Stimulated activated CD4-positive, alpha-beta T cell treated with anti-CD3 and anti-CD28 coated beads, TNF-alpha, amount 100 ng/mL, for 48 hours (primary cell): ENCODE results near the gene TBC1D16.

Experiments
- DNase-seq, 3 donors: peaks; one replicate each; pipeline ENCODE4 v3.0.0-alpha.2; 2020; ENCODE audit warnings: low read depth in 3 of 3

Gene TBC1D16, protein sequence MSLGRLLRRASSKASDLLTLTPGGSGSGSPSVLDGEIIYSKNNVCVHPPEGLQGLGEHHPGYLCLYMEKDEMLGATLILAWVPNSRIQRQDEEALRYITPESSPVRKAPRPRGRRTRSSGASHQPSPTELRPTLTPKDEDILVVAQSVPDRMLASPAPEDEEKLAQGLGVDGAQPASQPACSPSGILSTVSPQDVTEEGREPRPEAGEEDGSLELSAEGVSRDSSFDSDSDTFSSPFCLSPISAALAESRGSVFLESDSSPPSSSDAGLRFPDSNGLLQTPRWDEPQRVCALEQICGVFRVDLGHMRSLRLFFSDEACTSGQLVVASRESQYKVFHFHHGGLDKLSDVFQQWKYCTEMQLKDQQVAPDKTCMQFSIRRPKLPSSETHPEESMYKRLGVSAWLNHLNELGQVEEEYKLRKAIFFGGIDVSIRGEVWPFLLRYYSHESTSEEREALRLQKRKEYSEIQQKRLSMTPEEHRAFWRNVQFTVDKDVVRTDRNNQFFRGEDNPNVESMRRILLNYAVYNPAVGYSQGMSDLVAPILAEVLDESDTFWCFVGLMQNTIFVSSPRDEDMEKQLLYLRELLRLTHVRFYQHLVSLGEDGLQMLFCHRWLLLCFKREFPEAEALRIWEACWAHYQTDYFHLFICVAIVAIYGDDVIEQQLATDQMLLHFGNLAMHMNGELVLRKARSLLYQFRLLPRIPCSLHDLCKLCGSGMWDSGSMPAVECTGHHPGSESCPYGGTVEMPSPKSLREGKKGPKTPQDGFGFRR

DNA sequence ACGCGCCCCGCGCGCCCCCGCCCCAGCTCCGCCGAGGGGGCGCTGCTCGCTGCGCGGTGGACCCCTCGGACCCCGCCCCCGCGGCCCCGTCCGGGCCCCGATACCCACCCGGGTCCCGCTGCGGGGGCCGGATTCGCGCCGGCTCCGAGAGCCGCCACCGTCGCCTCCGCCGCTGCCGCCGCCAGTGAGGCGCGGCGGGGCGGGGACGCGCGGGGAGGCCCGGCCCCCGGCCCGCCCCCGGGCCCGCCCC, at the start of gene TBC1D16:
Gene TBC1D16 (minus strand): TSS at position 186 of the 250 bp plus-strand sequence. CDS start 22,325 bp downstream, outside the sequence.
- peak in 1 of 3 donors; percentile 30 for DNase-seq

DNA sequence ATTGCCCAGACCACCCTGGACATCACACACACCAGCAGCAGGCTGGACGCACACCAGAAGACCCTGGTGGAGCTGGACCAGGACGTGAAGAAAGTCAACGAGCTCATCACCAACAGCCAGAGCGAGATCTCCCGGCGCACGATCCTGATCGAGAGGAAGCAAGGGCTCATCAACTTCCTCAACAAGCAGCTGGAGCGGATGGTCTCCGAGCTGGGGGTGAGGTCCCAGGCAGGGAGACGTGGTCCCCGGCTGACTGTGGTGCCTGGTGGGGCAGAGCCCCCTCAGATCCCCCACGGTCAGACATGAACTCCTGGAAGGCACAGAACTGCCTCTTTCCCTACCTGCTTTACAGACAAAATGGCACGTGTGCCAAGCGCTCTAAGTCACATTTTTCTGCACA, 49.1 kb upstream of the TBC1D16 start:
- no peak for DNase-seq

DNA sequence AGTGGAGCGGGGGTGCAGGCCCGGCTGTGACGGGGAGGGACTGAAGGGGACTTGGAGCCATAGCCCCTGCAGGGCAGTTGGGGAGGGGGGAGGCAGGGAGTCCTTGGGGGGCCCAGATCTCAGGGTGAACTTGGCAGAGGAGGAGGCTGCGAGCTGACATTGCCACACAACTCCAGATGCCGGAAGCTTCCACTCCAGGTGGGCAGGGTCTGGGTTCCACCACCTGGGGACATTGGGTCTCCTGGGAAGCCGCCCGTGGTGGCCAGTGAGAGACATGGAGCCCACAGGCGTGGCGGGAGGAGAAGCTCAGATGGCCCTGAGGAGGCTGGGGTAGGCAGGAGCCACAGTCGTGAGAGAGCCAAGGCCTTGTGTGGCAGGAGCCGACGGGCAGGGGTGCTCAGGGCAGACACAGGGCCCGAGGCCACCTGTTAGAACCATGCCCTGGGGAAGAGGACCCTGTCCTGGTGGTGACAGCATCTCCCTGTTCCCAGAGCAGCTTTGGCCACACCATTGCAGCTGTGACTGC, 47.5 kb upstream of the TBC1D16 start:
- DNase-seq: no peak

DNA sequence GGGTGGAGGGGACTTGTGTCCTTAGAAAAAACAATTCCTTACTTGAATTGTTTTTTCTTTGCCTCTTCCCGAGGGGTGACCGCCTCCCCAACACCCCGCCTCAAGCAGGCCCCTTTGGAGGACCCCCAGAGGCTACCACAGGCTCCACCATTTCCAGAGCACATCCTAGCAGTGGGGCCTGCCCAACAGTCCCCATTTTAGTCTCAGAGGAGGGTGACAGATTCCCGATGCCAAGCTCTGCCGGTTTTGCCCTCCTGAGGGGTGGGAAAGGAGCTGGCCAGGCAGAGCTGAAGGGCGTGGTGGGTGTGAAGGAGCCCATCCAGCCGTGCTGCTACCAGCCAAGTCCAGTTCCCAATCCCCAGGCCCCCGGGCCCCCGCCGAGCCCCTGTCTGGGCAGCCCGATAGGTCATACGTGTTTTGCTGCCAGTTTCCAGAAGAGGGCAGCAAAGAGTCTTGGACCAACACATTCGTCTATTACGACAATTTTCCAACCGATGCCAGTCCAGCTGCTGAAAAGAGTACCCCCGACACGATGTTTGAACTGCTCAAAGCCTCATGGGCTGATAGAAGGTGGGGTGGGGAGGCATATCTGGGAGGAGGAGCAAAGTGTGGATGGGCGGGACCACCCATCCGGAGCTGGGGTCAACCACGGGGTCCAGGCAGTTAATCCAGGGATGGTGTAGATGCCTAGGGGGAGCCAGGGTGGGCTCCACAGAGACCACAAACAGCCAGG, 46.9 kb upstream of the TBC1D16 start:
- peak; percentile 29 to 64 (median 40) for DNase-seq

DNA sequence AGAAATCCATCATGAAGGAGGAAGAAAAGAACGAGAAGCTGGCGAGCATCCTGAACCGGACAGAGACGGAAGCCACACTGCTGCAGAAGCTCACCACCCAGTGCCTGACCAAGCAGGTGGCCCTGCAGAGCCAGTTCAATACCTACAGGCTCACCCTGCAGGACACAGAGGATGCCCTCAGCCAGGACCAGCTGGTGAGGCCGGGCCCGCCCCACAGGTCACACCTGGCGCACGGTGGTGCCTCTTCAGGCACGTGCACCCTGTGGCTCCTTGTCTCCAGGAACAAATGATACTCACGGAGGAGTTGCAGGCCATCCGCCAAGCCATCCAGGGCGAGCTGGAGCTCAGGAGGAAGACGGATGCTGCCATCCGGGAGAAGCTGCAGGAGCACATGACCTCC, 45.9 kb upstream of the TBC1D16 start:
- no peak for DNase-seq

DNA sequence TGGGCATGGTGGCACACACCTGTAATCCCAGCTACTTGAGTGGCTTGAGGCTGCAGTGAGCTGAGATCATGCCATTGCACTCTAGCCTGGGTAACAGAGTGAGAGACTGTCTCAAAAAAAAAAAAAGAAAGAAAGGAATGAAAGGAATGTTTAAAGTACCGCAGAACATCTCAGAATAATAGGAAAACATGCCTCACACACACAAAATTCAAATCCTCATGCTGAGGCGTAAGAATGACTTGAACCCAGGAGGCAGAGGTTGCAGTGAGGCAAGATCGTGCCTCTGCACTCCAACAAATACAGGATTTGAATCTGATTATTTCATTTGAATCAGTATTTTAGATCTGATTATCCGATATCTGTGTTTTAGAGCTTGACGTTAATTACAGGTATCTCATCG, 44.4 kb upstream of the TBC1D16 start:
- DNase-seq: no peak

DNA sequence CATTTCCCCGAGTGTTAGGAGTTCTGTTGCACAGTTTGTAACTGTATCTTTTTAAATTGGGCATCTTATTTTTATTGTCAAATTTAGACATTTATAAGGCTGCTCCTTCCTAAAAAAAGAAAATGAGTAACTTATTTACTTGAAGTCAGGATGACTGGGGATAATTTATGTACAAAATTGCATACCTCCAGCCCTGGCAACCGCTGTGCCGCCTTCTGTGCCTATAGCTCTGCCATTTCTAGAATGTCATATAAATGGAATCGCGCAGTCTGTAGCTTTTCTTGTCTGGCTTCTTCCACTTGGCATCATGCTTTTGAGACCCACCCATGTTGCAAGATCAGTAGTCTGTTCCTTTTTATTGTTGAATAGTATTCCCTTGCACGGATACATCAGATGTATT, 36.7 kb upstream of the TBC1D16 start:
- DNase-seq: no peak

DNA sequence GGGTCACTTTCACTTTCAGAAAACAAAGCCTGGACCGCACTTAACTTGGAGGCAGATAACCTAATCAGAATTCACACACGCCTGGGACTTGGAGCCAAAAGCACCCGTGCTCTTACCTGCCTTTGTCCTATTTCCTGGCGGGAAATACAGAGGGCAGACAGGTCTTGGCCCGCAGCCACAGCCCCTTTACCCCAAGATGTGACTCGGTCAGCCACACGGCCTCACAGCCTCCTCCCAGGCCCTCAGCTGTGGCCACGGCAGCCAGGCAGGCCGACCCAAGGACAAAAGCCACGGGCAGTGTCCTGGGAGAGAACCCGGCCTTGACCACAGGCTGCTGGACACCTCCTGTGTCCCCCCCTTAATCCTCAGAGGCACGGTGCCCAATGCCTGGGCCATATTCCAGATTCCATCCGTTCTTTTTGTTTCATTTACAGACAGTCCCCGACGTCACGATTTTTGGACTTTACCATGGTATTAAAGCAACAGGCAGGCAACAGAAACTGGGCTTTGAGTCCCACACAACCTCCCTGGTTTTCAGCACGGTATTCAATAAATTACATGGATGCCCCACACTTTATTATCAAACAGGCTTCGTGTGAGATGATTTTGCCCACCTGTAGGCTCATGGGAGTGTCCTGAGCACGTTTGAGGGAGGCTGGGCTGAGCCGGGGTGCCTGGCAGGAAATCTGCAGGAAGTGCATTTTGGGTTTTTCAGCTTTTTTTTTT, 35.6 kb upstream of the TBC1D16 start:
- no peak for DNase-seq

DNA sequence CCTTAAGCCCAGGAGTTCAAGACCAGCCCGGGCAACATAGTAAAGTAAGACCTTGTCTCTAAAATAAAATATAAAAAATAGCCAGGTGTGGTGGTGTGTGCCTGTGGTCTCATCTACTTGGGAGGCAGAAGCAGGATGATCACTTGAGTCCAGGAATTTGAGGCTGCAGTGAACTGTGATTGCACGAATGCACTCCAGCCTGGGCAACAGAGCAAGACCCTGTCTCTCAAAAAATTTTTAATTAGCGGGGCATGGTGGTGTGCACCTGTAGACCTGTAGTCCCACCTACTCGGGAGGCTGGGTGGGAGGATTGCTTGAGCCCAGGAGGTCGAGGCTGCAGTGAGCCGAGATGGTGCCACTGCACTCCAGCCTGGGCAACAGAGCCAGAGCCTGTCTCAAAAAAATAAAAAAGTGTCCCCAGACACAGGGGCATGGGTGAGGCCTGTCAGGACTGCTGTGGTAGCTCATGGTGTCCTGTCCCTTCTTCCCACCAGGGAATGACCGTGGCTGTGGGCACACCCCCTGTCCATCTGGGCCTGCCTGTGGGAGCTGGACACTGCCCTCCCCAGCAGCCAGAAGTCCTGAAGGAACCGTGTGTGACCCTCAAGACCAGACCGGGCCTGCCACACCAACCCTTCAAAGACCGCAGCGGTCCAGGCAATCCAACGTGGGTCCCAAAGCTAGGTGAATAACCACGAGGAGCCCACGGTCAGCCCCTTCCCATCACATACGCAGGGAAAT, 34.9 kb upstream of the TBC1D16 start:
- DNase-seq: no peak

DNA sequence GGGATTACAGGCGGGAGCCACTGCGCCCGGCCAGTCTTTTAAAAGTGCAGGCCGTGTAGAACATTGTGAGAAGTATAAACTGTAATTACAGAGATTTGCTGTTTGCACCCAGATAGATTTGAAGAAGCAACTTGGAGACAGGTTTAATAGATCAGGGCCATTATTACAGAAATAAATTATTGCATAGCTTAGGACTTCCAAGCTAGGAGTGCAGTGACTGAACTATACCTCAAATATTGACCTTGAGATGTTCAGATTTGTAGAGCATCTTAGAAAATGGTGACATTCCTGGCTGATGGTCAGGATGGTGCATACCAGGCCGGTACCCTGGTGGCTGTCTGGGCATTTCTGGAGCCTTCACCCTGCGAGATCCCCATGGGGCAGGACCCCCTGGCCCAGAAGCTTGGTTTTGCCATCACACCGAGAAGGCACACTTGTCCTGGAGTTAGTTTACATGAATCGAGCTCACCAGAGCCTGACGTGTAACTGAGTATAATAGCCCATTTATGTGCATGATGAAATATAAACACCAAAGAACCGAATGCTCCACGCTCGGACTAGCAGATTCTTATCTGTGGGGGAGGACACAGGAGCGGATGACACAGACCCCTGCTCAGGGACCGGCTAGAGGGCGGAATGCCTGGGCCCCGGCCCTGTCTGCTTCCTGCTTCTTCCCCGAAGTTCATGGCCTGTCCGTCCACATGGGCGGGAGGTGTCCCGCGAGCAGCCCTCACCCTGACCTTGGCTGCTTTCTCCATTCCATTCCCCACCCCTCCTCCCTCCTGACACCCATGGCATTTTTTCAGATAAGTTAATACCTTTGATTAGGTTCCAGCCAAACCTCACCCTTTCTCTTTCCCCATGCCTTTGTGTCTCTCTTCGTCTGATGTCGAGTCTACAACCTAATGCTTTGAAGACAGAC, 32.9 kb upstream of the TBC1D16 start:
- DNase-seq: no peak

DNA sequence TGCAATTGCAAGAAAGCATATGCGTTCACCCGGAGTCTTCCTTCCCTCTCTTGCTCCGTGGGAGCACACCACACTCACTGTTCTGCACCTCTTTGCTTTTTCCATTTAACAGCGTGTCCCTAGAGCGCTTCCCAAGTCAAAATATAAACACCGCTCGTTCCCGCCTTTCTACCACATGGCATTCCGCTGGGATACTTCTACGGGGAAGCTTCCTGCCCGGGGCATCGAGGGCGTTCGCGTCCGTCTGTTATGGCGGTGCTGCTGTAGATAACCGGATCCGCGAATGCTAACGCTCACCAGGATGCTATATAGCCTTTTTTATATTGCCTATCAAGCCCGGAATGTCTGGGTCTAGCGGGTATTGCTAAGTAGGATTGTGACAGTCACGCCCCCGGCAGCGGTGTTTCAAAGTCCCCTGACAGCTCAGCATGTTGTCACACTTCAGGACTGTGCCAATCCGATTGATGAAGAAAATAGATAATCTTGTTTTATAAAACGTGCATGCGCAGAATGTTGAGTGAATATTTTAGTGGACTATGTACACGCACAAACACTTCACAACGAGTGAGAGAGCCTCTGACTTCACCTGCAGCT, 31.8 kb upstream of the TBC1D16 start:
- no peak for DNase-seq

DNA sequence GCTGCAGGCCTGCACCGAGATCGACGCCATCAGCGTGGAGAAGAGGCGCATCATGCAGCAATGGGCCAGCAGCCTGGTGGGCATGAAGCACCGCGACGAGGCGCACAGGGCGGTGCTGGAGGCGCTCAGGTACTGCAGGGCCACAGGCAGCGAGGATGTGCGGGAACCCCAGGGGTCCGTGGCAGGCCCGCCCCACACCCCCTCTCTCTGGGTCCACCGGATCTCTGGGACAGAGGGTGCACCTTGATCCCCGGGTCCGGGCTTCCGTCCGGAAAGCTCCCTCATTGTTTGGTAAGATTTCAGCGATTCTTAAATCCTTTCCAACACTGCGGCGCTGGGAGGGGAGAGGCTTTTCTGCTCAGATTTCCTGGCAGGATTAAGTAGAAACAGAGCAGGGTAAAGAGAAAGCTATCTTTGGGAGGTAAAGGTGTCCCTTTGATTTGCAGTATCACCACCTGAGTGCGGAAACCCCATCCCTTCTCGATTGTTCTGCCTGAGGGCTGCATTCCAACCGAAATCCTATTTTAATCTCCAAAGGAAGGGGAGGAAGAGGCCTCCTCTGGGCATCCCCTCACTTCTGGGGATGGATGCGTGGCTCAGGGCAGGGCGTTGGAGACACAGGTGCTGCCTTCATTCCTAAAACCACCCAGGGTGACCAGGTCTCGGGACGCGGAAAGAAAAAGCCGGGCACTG, 30.0 kb upstream of the TBC1D16 start:
- no peak for DNase-seq

DNA sequence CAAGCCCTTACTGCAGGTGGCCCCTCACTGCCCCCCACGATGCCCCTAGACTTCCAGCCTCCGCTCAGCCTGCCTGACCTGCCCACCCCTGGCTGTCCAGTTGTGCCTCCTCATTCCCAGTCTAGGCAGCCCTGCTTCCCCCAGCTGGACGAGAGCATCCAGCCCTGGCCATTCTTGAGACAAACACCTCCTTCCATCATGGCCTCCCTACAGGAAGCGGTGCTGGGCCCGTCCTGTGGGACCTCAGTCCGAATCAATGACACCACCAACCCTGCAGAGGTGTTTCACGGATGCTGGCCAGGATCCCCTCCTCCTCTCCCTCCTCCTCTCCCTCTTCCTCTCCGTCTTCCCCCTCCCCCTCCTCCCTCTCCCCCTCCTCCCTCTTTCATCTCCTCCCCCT, 29.0 kb upstream of the TBC1D16 start:
- no peak for DNase-seq

DNA sequence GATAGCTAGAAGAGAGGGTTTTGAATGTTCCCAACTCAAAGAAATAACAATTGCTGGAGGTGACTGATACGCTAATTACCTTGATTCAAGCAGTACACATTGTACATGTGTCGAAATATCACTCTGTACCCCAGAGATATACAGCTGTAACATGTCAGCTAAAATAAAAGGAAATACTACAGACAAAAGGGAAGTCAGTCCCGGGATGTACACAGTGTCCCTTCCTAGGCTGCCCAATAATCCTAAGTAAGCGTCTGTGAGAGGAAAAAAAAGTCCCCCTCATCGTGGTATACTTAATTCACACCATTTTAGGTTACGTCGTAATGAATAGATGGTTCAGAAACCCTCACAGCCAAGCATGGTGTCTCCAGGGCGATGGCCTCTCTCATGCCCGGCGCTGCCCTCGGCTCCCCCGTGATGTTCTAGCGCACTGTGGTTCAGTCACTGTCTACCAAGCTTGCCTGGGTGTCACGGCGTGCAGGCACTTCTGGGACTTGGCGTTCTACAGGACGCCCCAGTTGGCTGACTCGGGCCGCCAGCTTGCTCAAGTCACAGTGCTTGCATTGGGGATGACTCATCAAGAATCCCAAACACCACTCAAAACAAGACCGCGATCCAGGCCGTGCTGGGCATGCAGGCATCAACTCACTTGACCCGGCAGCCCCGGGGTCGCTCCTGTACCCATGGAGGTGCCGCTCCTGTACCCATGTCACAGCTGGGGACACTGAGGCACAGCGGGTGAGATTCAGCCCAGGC, 28.3 kb upstream of the TBC1D16 start:
- no peak for DNase-seq

DNA sequence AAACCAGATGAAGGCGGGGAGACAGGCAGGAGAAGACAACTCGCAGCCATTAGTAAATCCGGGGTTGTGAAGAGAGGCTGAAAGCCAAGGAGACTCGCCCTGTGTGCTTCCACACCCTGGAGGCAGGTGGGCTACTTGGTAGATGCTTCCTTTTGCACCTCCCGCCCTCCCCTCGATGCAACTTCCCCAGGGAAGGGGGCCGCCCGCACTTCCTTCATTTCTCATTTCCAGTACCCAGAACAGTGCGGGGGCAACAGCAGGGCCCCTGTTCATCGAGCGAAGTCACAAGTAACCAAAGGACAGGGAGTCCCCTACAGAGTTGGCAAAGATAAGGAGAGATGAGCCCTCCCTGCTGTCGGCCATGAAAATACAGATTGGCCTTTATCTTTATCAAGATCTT, 25.7 kb upstream of the TBC1D16 start:
- no peak for DNase-seq

DNA sequence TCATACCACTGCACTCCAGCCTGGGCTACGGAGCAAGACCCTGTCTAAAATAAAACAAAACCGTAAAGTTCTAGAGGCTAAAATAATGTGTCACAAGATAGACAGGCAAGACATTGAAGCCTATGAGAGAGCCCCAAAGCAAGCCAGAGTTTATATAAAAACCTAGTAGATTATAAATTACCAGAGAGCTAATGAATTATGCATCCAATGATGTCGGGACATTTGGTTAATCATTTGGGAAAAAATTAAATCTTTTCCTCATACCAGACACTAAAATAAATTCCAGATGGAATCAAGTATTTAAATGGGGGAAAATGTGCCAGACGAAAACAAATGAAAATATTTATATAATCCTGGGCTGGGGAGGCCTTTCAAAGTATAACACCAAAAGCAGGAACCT, 25.0 kb upstream of the TBC1D16 start:
- no peak for DNase-seq

DNA sequence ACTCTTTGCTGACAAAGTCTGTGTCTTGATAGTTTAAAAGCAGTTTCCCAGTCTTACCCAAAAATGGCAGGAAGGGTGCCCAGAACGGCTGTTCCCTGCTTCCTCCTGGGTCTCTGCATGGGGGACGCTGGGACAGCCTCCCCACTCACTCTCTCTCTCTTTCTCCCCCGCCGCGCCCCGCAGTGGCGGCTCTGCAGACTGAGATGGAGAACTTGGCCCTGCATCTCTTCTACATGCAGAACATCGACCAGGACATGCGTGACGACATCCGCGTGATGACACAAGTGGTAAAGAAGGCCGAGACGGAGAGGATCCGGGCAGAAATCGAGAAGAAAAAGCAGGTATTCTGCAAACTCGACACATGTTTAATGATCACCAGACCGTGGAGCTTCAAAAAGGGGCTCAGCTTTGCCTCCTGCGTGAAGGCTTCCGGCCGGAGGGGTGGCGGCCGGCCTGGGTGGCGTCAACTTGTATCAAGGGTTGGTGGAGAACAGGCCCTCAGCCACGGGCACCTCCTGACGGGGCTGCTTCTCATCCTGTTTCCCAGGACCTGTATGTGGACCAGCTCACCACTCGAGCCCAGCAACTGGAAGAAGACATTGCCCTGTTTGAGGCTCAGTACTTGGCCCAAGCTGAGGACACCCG, 22.8 kb upstream of the TBC1D16 start:
- no peak for DNase-seq

DNA sequence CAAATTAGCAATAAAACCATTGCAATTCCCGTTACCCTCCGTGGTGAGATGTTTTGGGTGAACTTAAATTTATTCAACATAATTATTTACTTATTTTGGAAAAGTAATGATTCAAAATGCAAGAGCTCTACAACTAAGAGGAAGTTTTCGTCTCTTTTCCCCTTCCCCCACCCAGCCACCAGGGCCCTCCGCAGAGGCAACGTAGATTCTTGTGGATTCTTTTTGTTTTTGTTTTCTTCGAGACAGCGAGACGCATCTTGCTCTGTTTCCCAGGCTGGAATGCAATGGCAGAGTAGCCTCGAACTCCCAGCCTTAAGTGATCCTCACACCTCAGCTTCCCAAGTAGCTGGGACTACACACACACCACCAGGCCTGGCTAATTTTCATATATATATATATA, 19.9 kb upstream of the TBC1D16 start:
- no peak for DNase-seq
